ENCODE measurements around the gene TSPAN13.
A peak's percentile ranks its signal among the peaks of the same experiment; 100 is the strongest.

Gene TSPAN13

DNA sequence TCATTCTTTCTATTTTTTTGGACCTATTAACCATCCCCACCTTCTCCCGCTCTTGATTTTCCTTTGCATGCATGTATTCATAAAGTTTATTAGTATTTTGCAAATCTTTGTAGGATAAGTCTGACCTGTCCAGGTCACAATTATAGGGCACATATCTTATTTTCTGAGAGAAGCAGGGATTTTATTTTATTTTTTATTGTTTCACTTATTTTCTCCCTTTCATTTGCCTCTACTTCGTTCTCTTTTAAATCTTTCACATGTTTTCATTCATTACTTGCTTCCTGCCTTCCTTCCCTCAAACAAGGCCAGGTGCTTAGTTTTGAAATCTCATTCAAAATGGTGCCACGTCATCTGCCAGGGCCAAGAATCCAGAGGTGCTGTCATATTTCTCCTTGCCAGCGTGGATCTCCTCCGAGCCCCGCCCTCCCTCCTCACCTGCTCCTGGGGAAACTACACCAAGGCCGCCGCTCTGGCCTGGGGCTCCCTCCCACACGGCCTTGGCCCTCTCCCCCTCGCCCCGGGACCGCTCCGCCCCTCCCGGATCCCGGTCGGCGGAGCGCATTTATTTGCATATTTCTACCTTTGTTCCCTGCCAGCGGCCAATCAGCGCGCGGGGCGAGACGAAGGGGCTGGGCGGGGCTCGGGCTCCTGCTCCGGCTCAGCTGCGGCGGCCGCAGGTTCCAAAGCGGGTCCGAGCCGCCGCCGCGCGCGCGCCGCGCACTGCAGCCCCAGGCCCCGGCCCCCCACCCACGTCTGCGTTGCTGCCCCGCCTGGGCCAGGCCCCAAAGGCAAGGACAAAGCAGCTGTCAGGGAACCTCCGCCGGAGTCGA, at the start of gene TSPAN13:
Gene TSPAN13 (plus strand): TSS at position 654 of the 830 bp plus-strand sequence. CDS start 213 bp downstream, outside the sequence.
- Histone ChIP-seq H3K9me3 (no peaks in the 10 kb centered on the region), H3K4me3 (ENCODE audit: low read depth in 1 of 2, low read length in 1 of 2) (peak within 1 kb of the TSS; percentile 59 to 67), H3K4me1 (ENCODE audit: control insufficient read depth in 1 of 2, insufficient read depth in 1 of 2, low read depth in 1 of 2, low read length in 1 of 2) (peaks cover 17 to 20% of the 10 kb centered on the region in 2 experiments), H3K36me3 (no peaks in the 10 kb centered on the region), H3K27ac (no peak within 1 kb of the TSS), H3K27me3 (peaks cover 35% of the 10 kb centered on the region)
- TF ChIP-seq, protein P1, sequence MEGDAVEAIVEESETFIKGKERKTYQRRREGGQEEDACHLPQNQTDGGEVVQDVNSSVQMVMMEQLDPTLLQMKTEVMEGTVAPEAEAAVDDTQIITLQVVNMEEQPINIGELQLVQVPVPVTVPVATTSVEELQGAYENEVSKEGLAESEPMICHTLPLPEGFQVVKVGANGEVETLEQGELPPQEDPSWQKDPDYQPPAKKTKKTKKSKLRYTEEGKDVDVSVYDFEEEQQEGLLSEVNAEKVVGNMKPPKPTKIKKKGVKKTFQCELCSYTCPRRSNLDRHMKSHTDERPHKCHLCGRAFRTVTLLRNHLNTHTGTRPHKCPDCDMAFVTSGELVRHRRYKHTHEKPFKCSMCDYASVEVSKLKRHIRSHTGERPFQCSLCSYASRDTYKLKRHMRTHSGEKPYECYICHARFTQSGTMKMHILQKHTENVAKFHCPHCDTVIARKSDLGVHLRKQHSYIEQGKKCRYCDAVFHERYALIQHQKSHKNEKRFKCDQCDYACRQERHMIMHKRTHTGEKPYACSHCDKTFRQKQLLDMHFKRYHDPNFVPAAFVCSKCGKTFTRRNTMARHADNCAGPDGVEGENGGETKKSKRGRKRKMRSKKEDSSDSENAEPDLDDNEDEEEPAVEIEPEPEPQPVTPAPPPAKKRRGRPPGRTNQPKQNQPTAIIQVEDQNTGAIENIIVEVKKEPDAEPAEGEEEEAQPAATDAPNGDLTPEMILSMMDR (IDR thresholded peaks at IDR 0.05): no peak

DNA sequence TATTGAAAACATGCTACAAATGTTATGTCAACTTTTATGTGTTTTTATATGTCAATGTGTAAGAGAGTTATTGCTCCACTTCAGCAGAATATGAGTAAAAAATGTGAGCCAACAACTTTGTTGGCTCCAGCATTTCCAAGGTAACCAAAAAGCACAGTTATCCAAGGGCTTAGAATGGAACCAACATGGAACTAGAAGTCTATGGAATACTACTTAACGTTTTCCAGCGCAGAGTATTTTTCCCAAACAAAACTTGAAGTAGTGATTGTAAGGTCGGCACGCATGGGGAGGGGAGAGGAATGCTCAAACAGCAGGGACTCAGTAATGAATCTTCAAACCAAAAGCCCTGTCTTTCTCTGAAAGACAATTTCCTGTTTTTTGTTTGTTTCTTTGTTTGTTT, 45.0 kb upstream of the TSPAN13 start:
- H3K27ac ChIP-seq: peak overlapping the region; percentile 47
- TF ChIP-seq, protein P1 (IDR thresholded peaks at IDR 0.05): no peak
- H3K27me3 ChIP-seq: no peaks in the 10 kb centered on the region
- H3K36me3 ChIP-seq: no peaks in the 10 kb centered on the region
- no peak overlapping the region for H3K4me3 ChIP-seq (ENCODE audit: low read depth in 1 of 2, low read length in 1 of 2)
- no peaks in the 10 kb centered on the region for H3K9me3 ChIP-seq
- peaks cover 0 to 11% of the 10 kb centered on the region in 2 experiments for H3K4me1 ChIP-seq (ENCODE audit: control insufficient read depth in 1 of 2, insufficient read depth in 1 of 2, low read depth in 1 of 2, low read length in 1 of 2)

DNA sequence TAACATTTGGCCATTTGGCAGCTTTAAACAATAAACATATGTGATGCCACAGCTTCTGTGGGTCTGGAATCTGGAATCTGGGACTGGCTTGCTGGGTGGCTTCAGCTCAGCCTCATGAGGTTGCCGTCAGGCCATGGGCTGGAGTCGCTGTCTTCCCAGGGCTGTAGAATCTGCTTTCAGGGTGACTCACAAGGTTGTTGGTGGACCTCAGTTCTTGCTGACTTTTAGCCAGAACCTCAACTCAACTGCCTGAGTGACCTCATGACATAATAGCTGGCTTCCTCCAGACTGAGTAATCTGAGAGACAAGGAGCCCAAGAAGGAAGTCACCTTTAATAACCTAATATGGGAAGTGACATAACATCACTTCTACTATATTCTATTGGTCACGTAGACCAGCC, 44.6 kb upstream of the TSPAN13 start:
- Histone ChIP-seq H3K9me3 (no peaks in the 10 kb centered on the region), H3K27ac (peak overlapping the region; percentile 47), H3K4me3 (ENCODE audit: low read depth in 1 of 2, low read length in 1 of 2) (no peak overlapping the region), H3K36me3 (no peaks in the 10 kb centered on the region), H3K4me1 (ENCODE audit: control insufficient read depth in 1 of 2, insufficient read depth in 1 of 2, low read depth in 1 of 2, low read length in 1 of 2) (peaks cover 0 to 11% of the 10 kb centered on the region in 2 experiments), H3K27me3 (no peaks in the 10 kb centered on the region)
- TF ChIP-seq, protein P1 (IDR thresholded peaks at IDR 0.05): no peak

DNA sequence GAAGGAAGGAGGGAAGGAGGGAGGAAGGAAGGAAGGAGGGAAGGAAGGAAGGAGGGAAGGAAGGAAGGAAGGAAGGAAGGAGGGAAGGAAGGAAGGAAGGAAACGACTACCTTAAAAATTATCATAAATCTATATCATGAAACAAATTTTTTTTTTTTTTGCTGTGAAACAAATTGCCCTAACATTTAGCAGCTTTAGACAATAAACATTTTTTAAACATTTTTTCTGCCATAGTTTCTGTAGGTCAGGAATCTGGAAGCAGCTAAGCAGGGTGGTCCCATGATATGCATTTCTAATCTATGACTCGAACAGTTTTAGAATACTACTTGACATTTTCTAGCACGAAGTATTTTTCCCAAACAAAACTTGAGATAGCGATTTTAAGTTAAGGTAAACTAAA, 42.9 kb upstream of the TSPAN13 start:
- Histone ChIP-seq H3K27me3 (no peaks in the 10 kb centered on the region), H3K4me1 (ENCODE audit: control insufficient read depth in 1 of 2, insufficient read depth in 1 of 2, low read depth in 1 of 2, low read length in 1 of 2) (no peaks in the 10 kb centered on the region), H3K27ac (no peak overlapping the region), H3K9me3 (no peaks in the 10 kb centered on the region), H3K4me3 (ENCODE audit: low read depth in 1 of 2, low read length in 1 of 2) (no peak overlapping the region), H3K36me3 (no peaks in the 10 kb centered on the region)
- TF ChIP-seq, protein P1 (IDR thresholded peaks at IDR 0.05): no peak

DNA sequence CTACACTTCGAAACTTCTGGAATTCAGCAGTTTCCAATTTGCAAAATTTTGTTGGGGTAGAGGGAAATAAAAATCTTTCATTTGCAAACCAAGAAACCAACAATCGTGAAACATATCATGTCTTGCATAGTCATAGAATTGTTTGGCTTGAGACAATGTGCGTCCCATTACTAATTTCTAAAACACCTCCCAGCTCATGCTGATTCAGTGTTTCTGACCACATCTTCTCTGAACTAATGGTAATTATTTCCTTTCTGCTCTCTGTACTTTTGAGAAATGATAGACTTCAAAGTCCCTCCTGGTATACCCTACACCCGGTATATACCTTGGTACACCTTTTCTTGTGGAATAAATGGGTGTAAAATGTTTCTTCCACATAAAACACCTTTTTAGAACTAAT, 41.8 kb upstream of the TSPAN13 start:
- no peaks in the 10 kb centered on the region for H3K36me3 ChIP-seq
- TF ChIP-seq, protein P1 (IDR thresholded peaks at IDR 0.05): no peak
- no peaks in the 10 kb centered on the region for H3K27me3 ChIP-seq
- H3K9me3 ChIP-seq: no peaks in the 10 kb centered on the region
- no peaks in the 10 kb centered on the region for H3K4me1 ChIP-seq (ENCODE audit: control insufficient read depth in 1 of 2, insufficient read depth in 1 of 2, low read depth in 1 of 2, low read length in 1 of 2)
- H3K27ac ChIP-seq: no peak overlapping the region
- H3K4me3 ChIP-seq (ENCODE audit: low read depth in 1 of 2, low read length in 1 of 2): no peak overlapping the region
